Parietal lobe (tissue), 2 donors: ENCODE measurements around the gene GCK. TPM values are rescaled to one million over a fixed set of nuclear protein-coding genes. Genes with fewer than 3 reads are reported as not detected.

ENCODE experiments used
- small RNA-seq: library from RNA; depleted of rRNA; stranded (forward); fragments of <200 nt; gene quantifications from one replicate; pipeline ENCODE3, GENCODE V24; 2014; ENCODE audit warnings: low replicate concordance
- total RNA-seq: library from RNA; depleted of rRNA; stranded (reverse); fragments of >200 nt; gene quantifications from one replicate; pipeline ENCODE4 v1.2.3, GENCODE V29; 2014

GCK gene
- 5.3 TPM for total RNA-seq

GRCh38 chr7:44189286-44189992, at the start of gene GCK:
GCK (minus strand) TSS chr7:44189439; CDS start chr7:44188953, 486 bp downstream.

GRCh38 chr7:44200699-44201461, 11.6 kb upstream of the GCK start, which contains the start of gene YKT6:
YKT6 (plus strand) TSS chr7:44200978; CDS start chr7:44201136, 158 bp downstream.

GRCh38 chr7:44141221-44141850, 47.9 kb downstream of the GCK start, which contains the start of gene MYL7:
MYL7 (minus strand) TSS chr7:44141332; CDS start chr7:44141305, 27 bp downstream.

GRCh38 chr7:44123190-44124003, 65.8 kb downstream of the GCK start, which contains the start of gene POLD2:
POLD2 (minus strand) TSS chr7:44123548; CDS start chr7:44122053, 1,495 bp downstream.

GRCh38 chr7:44103923-44104859, 85.0 kb downstream of the GCK start, which contains the start of gene AEBP1:
AEBP1 (plus strand) TSS chr7:44104345; CDS start chr7:44104666, 321 bp downstream.

Small RNA genes lying within 50 kb of the gene (small RNA-seq; reads per million reads assigned to genes)
- gene RNA5SP230 = not detected

Other genes with a start within 250 kb of the GCK start
- gene SPDYE1, start 191.5 kb downstream of the GCK start, total RNA-seq = not detected
- gene DBNL, start 144.7 kb downstream of the GCK start, total RNA-seq = 82.0 TPM
- 2.5 TPM for gene PGAM2, start 123.9 kb downstream of the GCK start, total RNA-seq
- 14.4 TPM for gene POLM, start 106.9 kb downstream of the GCK start, total RNA-seq
- 10.3 TPM for gene AEBP1, start 85.1 kb downstream of the GCK start, total RNA-seq
- 56.7 TPM for gene POLD2, start 65.9 kb downstream of the GCK start, total RNA-seq
- not detected for gene MYL7, start 48.1 kb downstream of the GCK start, total RNA-seq
- 57.3 TPM for gene YKT6, start 11.5 kb upstream of the GCK start, total RNA-seq
- gene CAMK2B, start 136.2 kb upstream of the GCK start, total RNA-seq = 94.5 TPM